WI38 (cell line): ENCODE data around the gene KREMEN2.

ENCODE experiments used
- H3K4me3 ChIP-seq: 2 replicates; pipeline ENCODE4 v1.5.1; 2011; ENCODE audit warnings: low read depth, mild to moderate bottlenecking, control low read depth, low read length
- CTCF ChIP-seq: IDR thresholded peaks from 2 replicates; pipeline ENCODE4 v1.5.1; 2012; ENCODE audit warnings: low read depth, mild to moderate bottlenecking, control low read depth, low read length

Gene KREMEN2

GRCh38 chr16:2975161-2975795 is 11.2 kb downstream of the KREMEN2 start:
- no peak for TF ChIP-seq CTCF
- no peak overlapping the region for H3K4me3 ChIP-seq

DNA sequence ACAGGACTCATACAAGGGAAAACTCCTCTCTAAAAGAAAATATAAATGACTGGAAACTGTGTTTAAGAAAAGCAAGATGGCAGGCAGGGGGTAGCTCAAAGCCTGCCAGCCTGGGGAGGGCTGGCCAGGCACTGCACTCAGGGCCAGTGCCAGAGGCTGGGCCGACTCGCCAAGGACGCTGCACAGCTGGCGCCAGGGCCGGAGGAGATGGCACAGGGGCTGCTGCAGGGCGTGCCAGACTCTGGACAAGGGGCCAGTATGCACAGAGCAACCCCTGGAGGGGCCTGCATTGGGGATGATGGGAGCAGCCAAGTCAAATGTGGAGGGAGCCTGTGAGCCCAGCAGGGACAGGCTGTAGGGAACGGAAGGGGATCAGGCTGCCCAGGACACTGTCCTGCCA is 12.1 kb downstream of the KREMEN2 start:
- no peak overlapping the region for H3K4me3 ChIP-seq
- TF ChIP-seq CTCF: no peak

DNA sequence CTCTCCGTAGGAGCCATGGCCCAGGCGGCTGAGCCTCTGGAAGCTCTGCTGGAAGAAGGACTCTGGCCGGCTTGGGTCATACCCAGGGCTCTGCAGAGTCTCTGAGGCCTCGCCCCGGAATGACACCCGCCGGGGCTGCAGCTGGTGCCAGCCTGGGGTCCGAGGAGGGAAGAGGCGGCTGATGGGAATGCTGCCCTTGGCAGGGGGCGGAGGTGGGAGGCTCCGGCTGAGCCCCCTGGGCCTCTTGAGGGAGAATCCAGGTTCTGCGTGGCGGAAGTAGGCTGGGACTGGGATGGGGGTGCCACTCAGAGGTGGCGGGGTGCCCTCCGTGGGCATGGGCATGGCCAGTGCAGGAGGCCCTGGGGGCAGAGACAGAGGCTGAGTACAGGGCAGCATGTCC is 12.6 kb downstream of the KREMEN2 start:
- no peak overlapping the region for H3K4me3 ChIP-seq
- TF ChIP-seq CTCF: no peak

GRCh38 chr16:2977440-2977839 is 13.4 kb downstream of the KREMEN2 start:
- no peak for TF ChIP-seq CTCF
- no peak overlapping the region for H3K4me3 ChIP-seq

- no peak for TF ChIP-seq CTCF
- H3K4me3 ChIP-seq: peak overlapping the region; percentile 74
These were observed 15.7 kb downstream of the KREMEN2 start for GRCh38 chr16:2979669-2980226.

- TF ChIP-seq CTCF: no peak
These were observed 16.4 kb downstream of the KREMEN2 start, which contains the start of gene PKMYT1 for GRCh38 chr16:2980227-2981176. Gene PKMYT1, minus strand, starts transcription at chr16:2980446. Its CDS starts 789 bp downstream, at chr16:2979657.

More at GRCh38 chr16:2980227-2981176, 16.4 kb downstream of the KREMEN2 start, which contains the start of gene PKMYT1:
- peak within 1 kb of the TSS; percentile 74 for H3K4me3 ChIP-seq
